Liver (tissue), 9 donors: ENCODE data around the gene B4GALT1. TPM values are rescaled to one million over a fixed set of nuclear protein-coding genes. Genes with fewer than 3 reads are reported as not detected.
A peak's percentile ranks its signal among the peaks of the same experiment; 100 is the strongest.

Source experiments
- DNase-seq: peaks from one replicate; pipeline ENCODE4 v3.0.0-alpha.2; 2017; ENCODE audit warnings: low spot score
- H3K27ac ChIP-seq, 2 donors: one replicate each; pipeline ENCODE4 v1.7.0; 2013; ENCODE audit warnings: inconsistent platforms in 2 of 2, low read length in 2 of 2, control low read depth in 1 of 2, low read depth in 1 of 2, mild to moderate bottlenecking in 1 of 2
- H3K27me3 ChIP-seq, 4 donors: one replicate each; pipeline versions ENCODE4 v1.6.1 to v1.7.0; 2013; ENCODE audit warnings: low read length in 3 of 4, inconsistent platforms in 1 of 4, mild to moderate bottlenecking in 1 of 4, moderate library complexity in 1 of 4; ENCODE audit not compliant: control insufficient read depth in 4 of 4, insufficient read depth in 4 of 4
- H3K36me3 ChIP-seq, 4 donors: one replicate each; pipeline versions ENCODE4 v1.6.1 to v1.7.0; 2013; ENCODE audit warnings: low read length in 3 of 4, mild to moderate bottlenecking in 3 of 4, low read depth in 1 of 4, moderate library complexity in 1 of 4; ENCODE audit not compliant: control insufficient read depth in 4 of 4, insufficient read depth in 3 of 4
- H3K4me1 ChIP-seq, 4 donors: one replicate each; pipeline versions ENCODE4 v1.6.1 to v1.7.0; 2013; ENCODE audit warnings: low read length in 3 of 4, mild to moderate bottlenecking in 3 of 4, moderate library complexity in 1 of 4; ENCODE audit not compliant: control insufficient read depth in 4 of 4, insufficient read depth in 4 of 4
- H3K4me3 ChIP-seq, 3 donors: one replicate each; pipeline versions ENCODE4 v1.6.1 to v1.7.0; 2013; ENCODE audit warnings: low read length in 3 of 3, control low read depth in 1 of 3, low read depth in 1 of 3, mild to moderate bottlenecking in 1 of 3
- H3K9ac ChIP-seq, 2 donors: one replicate each; pipeline ENCODE4 v1.7.0; 2013; ENCODE audit warnings: low read length in 2 of 2, mild to moderate bottlenecking in 2 of 2, moderate library complexity in 2 of 2, control low read depth in 1 of 2, low read depth in 1 of 2
- H3K9me3 ChIP-seq, 4 donors: one replicate each; pipeline versions ENCODE4 v1.6.1 to v1.7.0; 2013; ENCODE audit warnings: low read length in 3 of 4; ENCODE audit not compliant: control insufficient read depth in 4 of 4
- EGR1 ChIP-seq, 2 donors: IDR thresholded peaks; 2 replicates each; pipeline ENCODE4 v1.6.1; 2016 to 2018; ENCODE audit warnings: antibody characterized with exemption in 2 of 2, low read depth in 2 of 2
- FOXA1 ChIP-seq: IDR thresholded peaks from 2 replicates; pipeline ENCODE4 v1.6.1; 2016; ENCODE audit warnings: antibody characterized with exemption
- FOXA2 ChIP-seq: IDR thresholded peaks from 2 replicates; pipeline ENCODE4 v1.6.1; 2016; ENCODE audit warnings: antibody characterized with exemption
- GABPA ChIP-seq, 2 donors: IDR thresholded peaks in 1 of 2; conservative IDR thresholded peaks in 1 of 2; 2 replicates each; pipeline ENCODE4 v1.6.1; 2016; ENCODE audit warnings: antibody characterized with exemption in 2 of 2, mild to moderate bottlenecking in 1 of 2, moderate library complexity in 1 of 2
- HNF4A ChIP-seq, 2 donors: conservative IDR thresholded peaks; 2 replicates each; pipeline ENCODE4 v1.6.1; 2016; ENCODE audit warnings: antibody characterized with exemption in 2 of 2, mild to moderate bottlenecking in 2 of 2
- HNF4G ChIP-seq: IDR thresholded peaks from 2 replicates; pipeline ENCODE4 v1.6.1; 2016; ENCODE audit warnings: antibody characterized with exemption
- JUND ChIP-seq, 2 donors: IDR thresholded peaks; 2 replicates each; pipeline ENCODE4 v1.6.1; 2016; ENCODE audit warnings: antibody characterized with exemption in 2 of 2
- NR2F2 ChIP-seq: IDR thresholded peaks from 2 replicates; pipeline ENCODE4 v1.6.1; 2016; ENCODE audit warnings: antibody characterized with exemption
- RAD21 ChIP-seq, 2 donors: IDR thresholded peaks; 2 replicates each; pipeline ENCODE4 v1.6.1; 2016; ENCODE audit warnings: antibody characterized with exemption in 2 of 2, mild to moderate bottlenecking in 2 of 2
- REST ChIP-seq: IDR thresholded peaks from 2 replicates; pipeline ENCODE4 v1.6.1; 2016; ENCODE audit warnings: antibody characterized with exemption, mild to moderate bottlenecking
- RXRA ChIP-seq, 2 donors: IDR thresholded peaks; 2 replicates each; pipeline ENCODE4 v1.6.1; 2017 to 2018; ENCODE audit warnings: antibody characterized with exemption in 2 of 2, mild to moderate bottlenecking in 1 of 2
- SP1 ChIP-seq: IDR thresholded peaks from 2 replicates; pipeline ENCODE4 v1.6.1; 2018; ENCODE audit warnings: antibody characterized with exemption, mild to moderate bottlenecking
- TAF1 ChIP-seq: conservative IDR thresholded peaks from 2 replicates; pipeline ENCODE4 v1.6.1; 2016; ENCODE audit warnings: antibody characterized with exemption, mild to moderate bottlenecking
- YY1 ChIP-seq: IDR thresholded peaks from 2 replicates; pipeline ENCODE4 v1.6.1; 2016; ENCODE audit warnings: antibody characterized with exemption, mild to moderate bottlenecking
- WGBS: extraction: QIAGEN DNeasy Blood & Tissue Kit; methylation state at CpG from one replicate; pipeline ENCODE4 v1.1.7; 2013; 5-methylcytosine and 5-hydroxymethylcytosine counted together
- polyA plus RNA-seq, 2 donors: library from polyadenylated mRNA; stranded (reverse) in 1 of 2; unstranded in 1 of 2; fragments of 200-250 nt in 1 of 2; fragments of >200 nt in 1 of 2; fragmentation: Nextera tagmentation in 1 of 2; extraction: Ambion mirVana in 1 of 2; gene quantifications; one replicate each; pipeline versions ENCODE4 v1.2.1 to v1.2.3, GENCODE V29; 2013 to 2015
- total RNA-seq, 2 donors: library from RNA; depleted of rRNA; stranded (reverse); fragments of >200 nt; gene quantifications; one replicate each; pipeline ENCODE4 v1.2.3, GENCODE V29; 2014
- TF ChIP-seq, protein P1 (sequence below): IDR thresholded peaks from 2 replicates; pipeline ENCODE4 v1.6.1; 2016; ENCODE audit warnings: antibody characterized with exemption
- TF ChIP-seq, protein P2 (sequence below): IDR thresholded peaks from 2 replicates; pipeline ENCODE4 v1.6.1; 2016; ENCODE audit warnings: antibody characterized with exemption
- TF ChIP-seq, protein P3 (sequence below): IDR thresholded peaks from 2 replicates; pipeline ENCODE4 v1.6.1; 2016; ENCODE audit warnings: antibody characterized with exemption
- TF ChIP-seq, protein P4 (sequence below): fragments of 150-350 bp; IDR thresholded peaks from 2 replicates; pipeline ENCODE4 v1.5.1; 2017; ENCODE audit warnings: improper control_type of control experiment, low read depth, low read length; ENCODE audit not compliant: missing input control
- donor health status: healthy.
- donor health status: healthy.
- donor health status: healthy.
- donor health status: healthy.
- donor health status: healthy.

Gene B4GALT1
- total and polyA plus RNA-seq, 4 donors, result 25.9 to 59.8 (median 42.7) TPM

GRCh38 chr9:33108472-33108871, 58.7 kb downstream of the B4GALT1 start:
- H3K9me3 ChIP-seq, result no peaks in the 10 kb centered on the region
- no peak overlapping the region for H3K4me3 ChIP-seq
- H3K27me3 ChIP-seq, result no peaks in the 10 kb centered on the region
- 98% methylated on average over 3 of the region's 3 CpGs for WGBS
- peaks cover 9 to 33% (median 25%) of the 10 kb centered on the region in 4 donors for H3K36me3 ChIP-seq
- H3K4me1 ChIP-seq, result peaks cover 3 to 15% (median 6%) of the 10 kb centered on the region in 4 donors
- no peak overlapping the region for H3K27ac ChIP-seq
- no peak overlapping the region for H3K9ac ChIP-seq
- TF ChIP-seq JUND (IDR thresholded peaks at IDR 0.05), result no peak
- TF ChIP-seq, protein P1, sequence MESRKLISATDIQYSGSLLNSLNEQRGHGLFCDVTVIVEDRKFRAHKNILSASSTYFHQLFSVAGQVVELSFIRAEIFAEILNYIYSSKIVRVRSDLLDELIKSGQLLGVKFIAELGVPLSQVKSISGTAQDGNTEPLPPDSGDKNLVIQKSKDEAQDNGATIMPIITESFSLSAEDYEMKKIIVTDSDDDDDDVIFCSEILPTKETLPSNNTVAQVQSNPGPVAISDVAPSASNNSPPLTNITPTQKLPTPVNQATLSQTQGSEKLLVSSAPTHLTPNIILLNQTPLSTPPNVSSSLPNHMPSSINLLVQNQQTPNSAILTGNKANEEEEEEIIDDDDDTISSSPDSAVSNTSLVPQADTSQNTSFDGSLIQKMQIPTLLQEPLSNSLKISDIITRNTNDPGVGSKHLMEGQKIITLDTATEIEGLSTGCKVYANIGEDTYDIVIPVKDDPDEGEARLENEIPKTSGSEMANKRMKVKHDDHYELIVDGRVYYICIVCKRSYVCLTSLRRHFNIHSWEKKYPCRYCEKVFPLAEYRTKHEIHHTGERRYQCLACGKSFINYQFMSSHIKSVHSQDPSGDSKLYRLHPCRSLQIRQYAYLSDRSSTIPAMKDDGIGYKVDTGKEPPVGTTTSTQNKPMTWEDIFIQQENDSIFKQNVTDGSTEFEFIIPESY, result no peak
- TF ChIP-seq RAD21 (IDR thresholded peaks at IDR 0.05), result no peak
- no peak for TF ChIP-seq TAF1
- no peak for TF ChIP-seq YY1
- TF ChIP-seq FOXA1, result no peak
- TF ChIP-seq EGR1 (IDR thresholded peaks at IDR 0.05; ENCODE audit: low read depth in 2 of 2), result no peak
- TF ChIP-seq, protein P2, sequence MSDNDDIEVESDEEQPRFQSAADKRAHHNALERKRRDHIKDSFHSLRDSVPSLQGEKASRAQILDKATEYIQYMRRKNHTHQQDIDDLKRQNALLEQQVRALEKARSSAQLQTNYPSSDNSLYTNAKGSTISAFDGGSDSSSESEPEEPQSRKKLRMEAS, result no peak
- TF ChIP-seq SP1, result no peak
- TF ChIP-seq HNF4A (conservative IDR thresholded peaks at IDR 0.05), result no peak
- TF ChIP-seq FOXA2, result no peak
- TF ChIP-seq NR2F2, result no peak
- TF ChIP-seq RXRA (IDR thresholded peaks at IDR 0.05), result no peak
- TF ChIP-seq HNF4G, result no peak
- no peak for TF ChIP-seq GABPA (IDR thresholded peaks at IDR 0.05 in 1 of 2, conservative IDR thresholded peaks at IDR 0.05 in 1 of 2)
- TF ChIP-seq, protein P3, sequence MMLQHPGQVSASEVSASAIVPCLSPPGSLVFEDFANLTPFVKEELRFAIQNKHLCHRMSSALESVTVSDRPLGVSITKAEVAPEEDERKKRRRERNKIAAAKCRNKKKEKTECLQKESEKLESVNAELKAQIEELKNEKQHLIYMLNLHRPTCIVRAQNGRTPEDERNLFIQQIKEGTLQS, result no peak
- no peak for TF ChIP-seq REST
- TF ChIP-seq, protein P4, sequence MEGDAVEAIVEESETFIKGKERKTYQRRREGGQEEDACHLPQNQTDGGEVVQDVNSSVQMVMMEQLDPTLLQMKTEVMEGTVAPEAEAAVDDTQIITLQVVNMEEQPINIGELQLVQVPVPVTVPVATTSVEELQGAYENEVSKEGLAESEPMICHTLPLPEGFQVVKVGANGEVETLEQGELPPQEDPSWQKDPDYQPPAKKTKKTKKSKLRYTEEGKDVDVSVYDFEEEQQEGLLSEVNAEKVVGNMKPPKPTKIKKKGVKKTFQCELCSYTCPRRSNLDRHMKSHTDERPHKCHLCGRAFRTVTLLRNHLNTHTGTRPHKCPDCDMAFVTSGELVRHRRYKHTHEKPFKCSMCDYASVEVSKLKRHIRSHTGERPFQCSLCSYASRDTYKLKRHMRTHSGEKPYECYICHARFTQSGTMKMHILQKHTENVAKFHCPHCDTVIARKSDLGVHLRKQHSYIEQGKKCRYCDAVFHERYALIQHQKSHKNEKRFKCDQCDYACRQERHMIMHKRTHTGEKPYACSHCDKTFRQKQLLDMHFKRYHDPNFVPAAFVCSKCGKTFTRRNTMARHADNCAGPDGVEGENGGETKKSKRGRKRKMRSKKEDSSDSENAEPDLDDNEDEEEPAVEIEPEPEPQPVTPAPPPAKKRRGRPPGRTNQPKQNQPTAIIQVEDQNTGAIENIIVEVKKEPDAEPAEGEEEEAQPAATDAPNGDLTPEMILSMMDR, result no peak
- peak; percentile 27 for DNase-seq
